Panc1 (cell line): ENCODE results near the gene PLCD4.

ENCODE experiments used
- TF ChIP-seq, protein P1 (sequence below): fragments of 450-650 bp; IDR thresholded peaks from 2 replicates; pipeline ENCODE4 v1.5.1; 2017; ENCODE audit warnings: mild to moderate bottlenecking
- TF ChIP-seq, protein P2 (sequence below), 2 experiments: IDR thresholded peaks; 2 replicates each; pipeline ENCODE4 v1.6.1; 2011 to 2012; ENCODE audit warnings: low read depth in 2 of 2, control low read depth in 1 of 2, low read length in 1 of 2, mild to moderate bottlenecking in 1 of 2, moderate library complexity in 1 of 2; ENCODE audit not compliant: insufficient read depth in 1 of 2

DNA sequence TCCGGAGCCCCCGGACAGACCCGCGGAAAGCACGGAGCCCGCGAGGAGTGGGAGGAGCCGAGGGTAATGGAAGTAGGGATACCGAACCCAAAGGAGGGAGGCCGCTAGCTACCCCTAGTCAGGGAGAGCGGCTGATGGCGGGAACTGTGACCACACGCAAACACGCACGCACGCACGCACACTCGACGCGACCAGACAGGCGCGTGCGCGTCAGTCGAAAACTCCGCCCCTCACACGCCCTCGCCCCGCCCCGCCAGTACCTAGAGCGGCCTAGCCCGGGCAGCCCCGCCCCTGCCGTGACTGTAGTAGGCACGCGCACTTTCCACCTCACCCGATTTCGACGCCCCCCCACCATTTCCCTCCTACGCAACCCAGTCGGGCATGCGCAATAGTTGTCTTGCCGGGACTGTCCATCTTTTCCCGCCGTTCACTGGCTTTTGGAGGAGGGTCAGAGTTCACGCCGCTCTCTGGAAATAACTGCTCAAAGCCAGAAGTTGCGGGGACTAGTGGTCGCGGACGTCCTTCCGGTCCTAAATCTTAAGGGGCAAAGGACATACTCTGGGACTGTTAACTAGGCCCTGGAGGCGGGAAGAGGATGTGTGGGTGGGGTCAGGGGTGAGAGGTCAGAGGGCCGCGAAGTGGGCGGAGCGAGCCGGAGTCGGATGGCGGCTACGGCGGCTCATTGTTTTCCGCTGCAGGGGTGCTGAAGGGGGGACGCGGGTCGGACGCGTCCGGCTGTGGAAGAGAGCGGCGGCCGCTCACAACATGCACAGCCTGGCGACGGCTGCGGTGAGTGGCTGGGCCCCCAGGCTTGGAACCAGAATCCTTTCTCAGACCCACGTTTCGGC is 39.3 kb upstream of the PLCD4 start, which contains the start of the genes CNOT9 and USP37:
- TF ChIP-seq, protein P1, sequence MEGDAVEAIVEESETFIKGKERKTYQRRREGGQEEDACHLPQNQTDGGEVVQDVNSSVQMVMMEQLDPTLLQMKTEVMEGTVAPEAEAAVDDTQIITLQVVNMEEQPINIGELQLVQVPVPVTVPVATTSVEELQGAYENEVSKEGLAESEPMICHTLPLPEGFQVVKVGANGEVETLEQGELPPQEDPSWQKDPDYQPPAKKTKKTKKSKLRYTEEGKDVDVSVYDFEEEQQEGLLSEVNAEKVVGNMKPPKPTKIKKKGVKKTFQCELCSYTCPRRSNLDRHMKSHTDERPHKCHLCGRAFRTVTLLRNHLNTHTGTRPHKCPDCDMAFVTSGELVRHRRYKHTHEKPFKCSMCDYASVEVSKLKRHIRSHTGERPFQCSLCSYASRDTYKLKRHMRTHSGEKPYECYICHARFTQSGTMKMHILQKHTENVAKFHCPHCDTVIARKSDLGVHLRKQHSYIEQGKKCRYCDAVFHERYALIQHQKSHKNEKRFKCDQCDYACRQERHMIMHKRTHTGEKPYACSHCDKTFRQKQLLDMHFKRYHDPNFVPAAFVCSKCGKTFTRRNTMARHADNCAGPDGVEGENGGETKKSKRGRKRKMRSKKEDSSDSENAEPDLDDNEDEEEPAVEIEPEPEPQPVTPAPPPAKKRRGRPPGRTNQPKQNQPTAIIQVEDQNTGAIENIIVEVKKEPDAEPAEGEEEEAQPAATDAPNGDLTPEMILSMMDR: no peak
- TF ChIP-seq, protein P2, sequence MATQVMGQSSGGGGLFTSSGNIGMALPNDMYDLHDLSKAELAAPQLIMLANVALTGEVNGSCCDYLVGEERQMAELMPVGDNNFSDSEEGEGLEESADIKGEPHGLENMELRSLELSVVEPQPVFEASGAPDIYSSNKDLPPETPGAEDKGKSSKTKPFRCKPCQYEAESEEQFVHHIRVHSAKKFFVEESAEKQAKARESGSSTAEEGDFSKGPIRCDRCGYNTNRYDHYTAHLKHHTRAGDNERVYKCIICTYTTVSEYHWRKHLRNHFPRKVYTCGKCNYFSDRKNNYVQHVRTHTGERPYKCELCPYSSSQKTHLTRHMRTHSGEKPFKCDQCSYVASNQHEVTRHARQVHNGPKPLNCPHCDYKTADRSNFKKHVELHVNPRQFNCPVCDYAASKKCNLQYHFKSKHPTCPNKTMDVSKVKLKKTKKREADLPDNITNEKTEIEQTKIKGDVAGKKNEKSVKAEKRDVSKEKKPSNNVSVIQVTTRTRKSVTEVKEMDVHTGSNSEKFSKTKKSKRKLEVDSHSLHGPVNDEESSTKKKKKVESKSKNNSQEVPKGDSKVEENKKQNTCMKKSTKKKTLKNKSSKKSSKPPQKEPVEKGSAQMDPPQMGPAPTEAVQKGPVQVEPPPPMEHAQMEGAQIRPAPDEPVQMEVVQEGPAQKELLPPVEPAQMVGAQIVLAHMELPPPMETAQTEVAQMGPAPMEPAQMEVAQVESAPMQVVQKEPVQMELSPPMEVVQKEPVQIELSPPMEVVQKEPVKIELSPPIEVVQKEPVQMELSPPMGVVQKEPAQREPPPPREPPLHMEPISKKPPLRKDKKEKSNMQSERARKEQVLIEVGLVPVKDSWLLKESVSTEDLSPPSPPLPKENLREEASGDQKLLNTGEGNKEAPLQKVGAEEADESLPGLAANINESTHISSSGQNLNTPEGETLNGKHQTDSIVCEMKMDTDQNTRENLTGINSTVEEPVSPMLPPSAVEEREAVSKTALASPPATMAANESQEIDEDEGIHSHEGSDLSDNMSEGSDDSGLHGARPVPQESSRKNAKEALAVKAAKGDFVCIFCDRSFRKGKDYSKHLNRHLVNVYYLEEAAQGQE (IDR thresholded peaks at IDR 0.05; ENCODE audit: insufficient read depth in 1 of 2, low read depth in 2 of 2, low read length in 1 of 2): no peak
